Prostate gland (tissue), 2 donors: Measurements from ENCODE around the gene SV2C. TPM values are rescaled to one million over a fixed set of nuclear protein-coding genes. Genes with fewer than 3 reads are reported as not detected.

Experiments
- DNase-seq: peaks from one replicate; pipeline ENCODE4 v3.0.0-alpha.2; 2019; ENCODE audit warnings: low spot score
- H3K27ac ChIP-seq, 2 donors: fragments of 200-600 bp; sonication (generic); 2 replicates each; pipeline ENCODE4 v1.5.1; 2017 to 2019
- H3K27me3 ChIP-seq: fragments of 200-600 bp; sonication (generic); replicated peaks from 2 replicates; pipeline ENCODE4 v1.5.1; 2019; ENCODE audit not compliant: insufficient read depth
- H3K36me3 ChIP-seq, 2 donors: fragments of 200-600 bp; sonication (generic); 1 replicate in 1 of 2; 2 replicates in 1 of 2; pipeline versions ENCODE4 v1.5.1 to v1.8.1; 2017 to 2019
- H3K4me1 ChIP-seq: fragments of 200-600 bp; sonication (generic); replicated peaks from 2 replicates; pipeline ENCODE4 v1.5.1; 2019
- H3K4me3 ChIP-seq, 2 donors: fragments of 200-600 bp; sonication (generic); 2 replicates each; pipeline ENCODE4 v1.5.1; 2017 to 2019
- H3K9me3 ChIP-seq: fragments of 200-600 bp; sonication (generic); 2 replicates; pipeline ENCODE4 v1.5.1; 2017
- CTCF ChIP-seq, 4 experiments: fragments of 200-600 bp in 2 of 4; fragments of 450-650 bp in 2 of 4; sonication (generic) in 2 of 4; IDR thresholded peaks; 1 replicate in 3 of 4; 2 replicates in 1 of 4; pipeline ENCODE4 v1.5.1; 2016 to 2019; ENCODE audit warnings: antibody characterized with exemption in 4 of 4, mild to moderate bottlenecking in 2 of 4, moderate library complexity in 2 of 4
- POLR2A ChIP-seq: fragments of 450-650 bp; IDR thresholded peaks from one replicate; pipeline ENCODE4 v1.6.1; 2016; ENCODE audit warnings: antibody characterized with exemption, mild to moderate bottlenecking
- POLR2AphosphoS5 ChIP-seq: sonication (generic); formaldehyde crosslinking; IDR thresholded peaks from one replicate; pipeline ENCODE4 v1.6.1; 2017; ENCODE audit warnings: antibody characterized with exemption
- WGBS: methylation state at CpG from one replicate; pipeline ENCODE4 v1.1.5; 2018; 5-methylcytosine and 5-hydroxymethylcytosine counted together
- intact Hi-C: fragments of 100-400 bp; cut with DNase I; formaldehyde crosslinking; loops from one replicate; pipeline ENCODE4 v1.14.2; 2022
- total RNA-seq, 2 donors: library from RNA; depleted of rRNA; stranded (reverse); fragments of >200 nt; gene quantifications; one replicate each; pipeline ENCODE4 v1.1.0, GENCODE V29; 2016

Gene SV2C
- total RNA-seq, 2 donors from 2014 or later: 0.28 to 0.96 TPM

- TF ChIP-seq POLR2AphosphoS5 (no peak), CTCF (IDR thresholded peaks at IDR 0.05) (no peak), POLR2A (no peak)
- Histone ChIP-seq H3K27ac (no peak overlapping the region), H3K9me3 (no peaks in the 10 kb centered on the region), H3K4me3 (no peak overlapping the region), H3K4me1 (no peaks in the 10 kb centered on the region), H3K27me3 (no peaks in the 10 kb centered on the region), H3K36me3 (no peaks in the 10 kb centered on the region)
- 89% methylated on average over 1 of the region's 1 CpG for WGBS
- intact Hi-C loops: no loop called here
- no peak for DNase-seq
Observed at GRCh38 chr5:76099756-76100155, 16.6 kb downstream of the SV2C start.

DNA sequence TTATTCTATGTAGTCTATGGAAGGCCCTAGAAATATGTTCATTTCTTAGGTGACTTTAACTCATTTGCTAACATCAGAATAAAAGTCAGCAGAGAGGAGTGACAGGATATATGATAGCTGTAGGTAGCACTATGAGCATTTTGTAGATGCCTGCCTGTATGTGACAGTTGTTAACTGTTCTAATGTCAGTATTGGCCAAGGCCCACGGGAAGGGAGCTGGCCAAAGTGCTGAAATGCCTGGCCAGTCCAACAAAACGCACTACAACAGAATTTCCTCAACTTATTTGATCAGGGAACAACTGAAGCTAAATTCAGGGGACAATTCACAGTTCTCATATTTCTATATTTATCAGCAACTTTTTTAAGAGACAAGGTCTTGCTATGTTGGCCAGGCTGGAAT, 20.8 kb downstream of the SV2C start:
- no peaks in the 10 kb centered on the region for H3K9me3 ChIP-seq
- H3K36me3 ChIP-seq: no peaks in the 10 kb centered on the region
- TF ChIP-seq POLR2A: no peak
- TF ChIP-seq POLR2AphosphoS5: no peak
- intact Hi-C loops: no loop called here
- WGBS: 4% methylated on average over 2 of the region's 2 CpGs
- no peak for DNase-seq
- H3K27ac ChIP-seq: no peak overlapping the region
- no peaks in the 10 kb centered on the region for H3K4me1 ChIP-seq
- H3K27me3 ChIP-seq: no peaks in the 10 kb centered on the region
- no peak overlapping the region for H3K4me3 ChIP-seq

DNA sequence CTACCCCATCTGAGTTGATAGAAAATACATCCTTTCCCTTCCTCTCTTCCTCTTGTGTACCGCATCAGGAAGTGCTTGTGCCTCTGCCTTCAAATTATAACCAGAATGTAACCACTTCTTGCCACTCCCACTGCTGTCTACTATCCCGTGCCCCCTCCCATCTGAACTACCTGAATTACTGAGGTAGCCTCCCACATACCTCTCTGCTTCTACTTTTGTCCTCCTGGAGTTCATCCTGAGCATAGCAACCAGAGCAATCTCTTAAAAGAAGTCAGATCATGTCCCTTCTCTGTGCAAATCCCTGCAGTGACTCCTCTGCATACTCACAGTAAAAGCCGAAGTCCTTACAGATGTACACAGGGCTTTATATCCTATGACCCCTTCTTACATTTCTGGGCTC, 23.0 kb downstream of the SV2C start:
- Histone ChIP-seq H3K4me1 (no peaks in the 10 kb centered on the region), H3K9me3 (no peaks in the 10 kb centered on the region), H3K4me3 (no peak overlapping the region), H3K27me3 (no peaks in the 10 kb centered on the region), H3K36me3 (no peaks in the 10 kb centered on the region), H3K27ac (no peak overlapping the region)
- no peak for TF ChIP-seq POLR2AphosphoS5
- no peak for TF ChIP-seq POLR2A
- TF ChIP-seq CTCF (IDR thresholded peaks at IDR 0.05): no peak
- WGBS: 69% methylated on average over 3 of the region's 3 CpGs
- intact Hi-C loops: no loop called here
- no peak for DNase-seq

- WGBS: 66% methylated on average over 7 of the region's 7 CpGs
- DNase-seq: no peak
- no peaks in the 10 kb centered on the region for H3K27me3 ChIP-seq
Observed at GRCh38 chr5:76111477-76112174, 28.4 kb downstream of the SV2C start.

DNA sequence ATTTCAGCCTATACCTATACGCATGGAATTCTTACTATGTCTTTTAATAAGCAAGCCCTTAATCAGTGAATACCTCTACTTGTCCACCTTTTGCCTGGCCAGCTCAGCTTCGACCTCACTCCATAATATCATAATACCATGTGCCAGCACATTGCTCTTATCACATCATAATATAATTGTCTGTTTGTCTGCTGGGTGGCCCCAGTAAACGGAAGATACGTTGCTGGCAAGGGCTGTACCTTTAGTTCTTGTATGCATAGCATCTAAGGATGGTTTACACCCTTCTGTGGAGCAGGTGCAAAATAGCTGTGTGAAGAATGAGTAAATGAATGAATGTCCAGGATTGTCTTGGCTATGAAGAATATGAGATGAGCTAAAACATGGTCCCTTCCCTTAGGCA, 29.9 kb downstream of the SV2C start:
- no peak for DNase-seq
- WGBS: 81% methylated on average over 4 of the region's 4 CpGs
- H3K4me1 ChIP-seq: no peaks in the 10 kb centered on the region
- TF ChIP-seq POLR2A (no peak), CTCF (IDR thresholded peaks at IDR 0.05) (no peak), POLR2AphosphoS5 (no peak)
- intact Hi-C loops: no loop called here
- no peak overlapping the region for H3K27ac ChIP-seq
- H3K36me3 ChIP-seq: no peaks in the 10 kb centered on the region
- H3K9me3 ChIP-seq: no peaks in the 10 kb centered on the region
- no peaks in the 10 kb centered on the region for H3K27me3 ChIP-seq
- H3K4me3 ChIP-seq: no peak overlapping the region

More at GRCh38 chr5:76111477-76112174, 28.4 kb downstream of the SV2C start:
- Histone ChIP-seq H3K4me1 (no peaks in the 10 kb centered on the region), H3K4me3 (no peak overlapping the region), H3K9me3 (no peaks in the 10 kb centered on the region), H3K36me3 (no peaks in the 10 kb centered on the region), H3K27ac (no peak overlapping the region)
- TF ChIP-seq CTCF (IDR thresholded peaks at IDR 0.05) (no peak), POLR2AphosphoS5 (no peak), POLR2A (no peak)
- intact Hi-C loops: no loop called here
